SK-N-MC (cell line): Measurements from ENCODE around the gene KRT72.

ENCODE experiments used
- EZH2 ChIP-seq: fragments of 200-600 bp; sonication (generic); IDR thresholded peaks from one replicate; pipeline ENCODE4 v1.6.1; 2017; ENCODE audit warnings: antibody characterized with exemption
- POLR2AphosphoS5 ChIP-seq: IDR thresholded peaks from 2 replicates; pipeline ENCODE4 v1.6.1; 2012; ENCODE audit warnings: mild to moderate bottlenecking, low read depth, low read length, borderline replicate concordance

GRCh38 chr12:52630008-52630500, 28.8 kb upstream of the KRT72 start:
- TF ChIP-seq EZH2 (no peak), POLR2AphosphoS5 (no peak)
